GM19328 (cell line): ENCODE measurements around the gene ADCY2.

Experiments used
- ATAC-seq: cut with Tn5 transposase; IDR thresholded peaks from one replicate; pipeline ENCODE4 v1.9.1; 2021; ENCODE audit warnings: mild to moderate bottlenecking, moderate library complexity; ENCODE audit not compliant: unreplicated experiment

The ADCY2 gene

DNA sequence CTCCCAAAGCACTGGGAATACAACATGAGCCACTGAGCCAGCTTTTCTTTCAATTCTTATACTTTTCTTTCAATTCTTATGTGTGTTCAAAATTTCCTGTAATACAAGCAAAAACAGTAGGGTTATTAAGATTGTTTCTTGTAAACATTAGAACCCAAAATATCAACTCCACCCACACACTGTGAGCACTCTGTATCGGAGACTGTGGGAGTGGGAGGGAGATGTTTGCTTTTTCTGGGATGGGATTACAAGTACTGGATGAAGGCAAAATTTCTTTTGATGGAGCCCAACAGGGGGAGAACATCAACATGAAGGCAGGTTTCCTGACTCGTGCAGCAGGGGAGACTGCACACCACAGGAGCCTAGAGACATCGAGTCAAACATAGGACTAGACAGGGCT lies 459.7 kb downstream of the ADCY2 start:
- ATAC-seq, result no peak

GRCh38 chr5:7856855-7857254 lies 460.9 kb downstream of the ADCY2 start:
- ATAC-seq, result no peak

DNA sequence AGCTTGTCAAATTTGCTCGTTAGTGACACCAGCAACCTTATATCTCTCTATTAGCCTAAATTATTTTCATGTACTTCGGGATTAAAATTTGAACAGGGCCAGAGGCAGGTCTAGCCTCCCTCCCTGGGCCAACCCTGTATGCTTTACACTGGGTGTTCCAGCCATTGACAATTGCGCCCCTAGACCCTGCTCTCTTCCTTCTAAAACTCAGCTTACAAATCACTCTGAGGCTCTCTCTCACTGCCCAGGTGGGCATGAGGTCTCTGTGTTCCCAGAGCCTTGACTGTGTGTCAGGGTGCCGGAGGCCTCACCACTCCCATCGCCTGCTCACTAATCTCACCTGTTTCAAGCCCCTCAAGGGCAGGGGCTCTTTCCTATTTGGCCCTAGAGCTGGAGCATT lies 461.4 kb downstream of the ADCY2 start:
- no peak for ATAC-seq

GRCh38 chr5:7857926-7858632 lies 462.1 kb downstream of the ADCY2 start:
- no peak for ATAC-seq

GRCh38 chr5:7866196-7866595 lies 470.3 kb downstream of the ADCY2 start:
- no peak for ATAC-seq

DNA sequence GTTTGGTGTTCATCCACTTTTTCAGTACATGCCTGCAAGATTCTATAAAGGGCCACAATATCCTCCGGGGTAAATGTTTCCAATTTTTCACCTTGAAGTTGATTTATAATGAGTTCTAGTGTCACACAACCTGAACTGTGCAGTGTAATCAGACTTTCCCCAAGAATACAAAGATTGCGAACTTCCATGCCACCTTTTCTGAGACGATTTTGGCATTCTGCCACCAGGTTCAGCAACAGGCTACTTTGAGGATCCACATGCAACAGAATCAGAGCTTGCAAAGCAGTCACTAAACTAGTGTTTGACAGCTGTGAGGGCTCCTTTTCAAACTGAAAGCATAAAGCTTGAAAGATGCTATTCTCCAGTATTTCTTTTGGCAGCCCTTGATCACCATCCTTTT lies 471.3 kb downstream of the ADCY2 start:
- ATAC-seq, result no peak

GRCh38 chr5:7868427-7868772 lies 472.5 kb downstream of the ADCY2 start:
- ATAC-seq, result no peak

- ATAC-seq, result peak; percentile 98
Measured at GRCh38 chr5:7868773-7869473, 473.0 kb downstream of the ADCY2 start, which contains the start of the genes FASTKD3 and MTRR. FASTKD3 (minus strand) TSS chr5:7869031; CDS start chr5:7868083, 948 bp downstream. MTRR (plus strand) TSS chr5:7869148; CDS start chr5:7870795, 1,647 bp downstream.

DNA sequence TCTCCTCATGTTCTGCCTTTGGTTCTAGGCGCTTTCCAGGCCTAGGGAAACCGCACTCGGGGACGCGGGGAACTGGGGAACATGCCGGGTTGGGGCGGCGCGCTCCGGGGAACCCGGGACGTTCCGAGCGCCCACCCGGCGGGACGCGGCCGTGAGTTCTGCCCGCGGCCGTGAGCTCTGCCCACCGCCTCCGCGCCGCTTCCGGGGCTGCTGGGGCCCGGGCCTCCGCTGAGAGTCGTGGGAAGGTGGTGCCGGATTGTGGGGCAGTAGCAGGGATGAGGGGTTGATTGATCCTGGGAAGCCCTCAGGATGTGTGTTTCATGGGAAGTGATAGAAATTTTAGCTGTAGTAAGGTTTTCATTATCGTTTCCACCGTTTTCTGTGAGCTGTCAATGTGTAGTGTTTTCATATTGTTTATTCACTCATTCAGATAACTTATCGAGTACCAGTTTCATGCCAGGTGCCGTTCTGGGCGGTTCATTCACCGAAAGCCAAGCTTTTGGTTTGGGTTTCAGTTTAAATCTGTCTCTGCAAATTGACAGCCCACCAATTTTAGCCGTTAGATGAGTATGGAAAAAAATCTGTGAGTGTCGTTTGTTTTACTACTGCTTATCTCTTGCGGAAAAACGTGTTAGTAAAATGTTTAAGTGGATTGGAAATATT lies 473.7 kb downstream of the ADCY2 start:
- peak; percentile 24 for ATAC-seq

DNA sequence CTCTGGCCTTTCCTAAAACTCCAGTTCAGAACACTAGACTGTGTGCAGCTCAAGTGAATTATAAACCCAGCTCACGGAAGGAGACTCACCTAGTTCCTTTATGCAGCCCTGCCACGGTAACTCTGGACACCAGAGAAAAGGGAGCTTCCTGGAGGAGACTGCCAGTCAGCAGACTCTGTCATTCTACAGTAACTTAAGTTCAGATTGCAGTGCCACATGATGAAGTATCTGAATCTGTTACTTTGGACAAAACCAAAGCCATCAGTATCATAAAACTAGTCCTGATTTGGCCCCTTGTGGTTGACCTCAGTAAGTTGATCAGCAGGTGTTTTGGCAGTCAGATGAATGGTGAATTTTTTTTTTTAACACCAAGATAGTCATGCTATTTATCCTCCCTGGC lies 475.7 kb downstream of the ADCY2 start:
- ATAC-seq, result no peak

DNA sequence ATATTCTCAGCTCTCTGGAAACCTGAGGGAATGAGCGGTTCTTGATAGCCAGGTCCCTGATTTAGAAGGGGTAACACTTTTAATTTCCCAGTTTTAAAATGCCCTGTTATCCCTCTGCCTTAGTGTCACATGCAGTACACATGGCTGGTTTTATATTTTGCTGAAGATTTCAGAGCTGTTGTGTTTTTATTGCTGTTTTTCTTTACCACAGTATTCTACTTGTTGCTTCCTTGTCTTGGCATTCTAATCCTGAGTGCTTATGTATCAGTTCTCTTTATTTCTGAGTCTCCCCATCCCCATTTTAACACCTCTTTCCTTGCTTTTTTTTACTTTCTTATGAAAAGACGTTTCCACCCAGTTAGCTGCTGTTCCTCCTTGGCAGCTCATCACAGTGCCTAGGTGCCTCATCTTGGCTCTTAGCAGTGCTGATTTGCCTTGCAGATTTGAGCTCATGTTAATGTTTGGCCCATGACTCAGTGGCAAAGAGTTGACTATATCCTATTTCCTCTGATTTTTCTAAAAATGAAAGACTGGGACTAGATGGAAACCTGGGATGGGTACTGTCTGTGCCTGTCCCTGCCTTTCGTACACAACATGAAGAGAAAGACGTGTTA lies 476.7 kb downstream of the ADCY2 start:
- no peak for ATAC-seq

- ATAC-seq, result no peak
Measured at GRCh38 chr5:7873216-7873615, 477.3 kb downstream of the ADCY2 start.

GRCh38 chr5:7874639-7875038 lies 478.7 kb downstream of the ADCY2 start:
- no peak for ATAC-seq

GRCh38 chr5:7875151-7875550 lies 479.2 kb downstream of the ADCY2 start:
- ATAC-seq, result no peak

GRCh38 chr5:7876867-7877266 lies 480.9 kb downstream of the ADCY2 start:
- peak; percentile 38 for ATAC-seq

DNA sequence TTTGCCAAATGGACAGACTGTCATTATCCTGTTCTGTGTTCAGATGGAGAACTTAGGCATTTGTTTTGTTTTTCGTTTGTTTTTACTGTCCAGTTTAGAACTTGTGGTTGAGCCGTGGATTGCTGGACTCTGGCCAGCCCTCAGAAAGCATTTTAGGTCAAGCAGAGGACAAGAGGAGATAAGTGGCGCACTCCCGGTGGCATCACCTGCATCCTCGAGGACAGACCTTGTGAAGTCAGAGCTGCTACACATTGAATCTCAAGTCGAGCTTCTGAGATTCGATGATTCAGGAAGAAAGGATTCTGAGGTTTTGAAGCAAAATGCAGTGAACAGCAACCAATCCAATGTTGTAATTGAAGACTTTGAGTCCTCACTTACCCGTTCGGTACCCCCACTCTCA lies 481.9 kb downstream of the ADCY2 start:
- no peak for ATAC-seq

- peak; percentile 96 for ATAC-seq
Measured at GRCh38 chr5:7878381-7878873, 482.5 kb downstream of the ADCY2 start.
